GM19467 (cell line): ENCODE measurements around the gene ACSBG1.

ENCODE experiments used
- ATAC-seq: cut with Tn5 transposase; IDR thresholded peaks from one replicate; pipeline ENCODE4 v1.9.1; 2021; ENCODE audit warnings: mild to moderate bottlenecking, moderate library complexity; ENCODE audit not compliant: unreplicated experiment

ACSBG1 gene

GRCh38 chr15:78224023-78224411 is 10.3 kb downstream of the ACSBG1 start:
- ATAC-seq = no peak

- ATAC-seq = no peak
These were observed 10.9 kb downstream of the ACSBG1 start for GRCh38 chr15:78223396-78224022.

- ATAC-seq = no peak
These were observed 11.5 kb downstream of the ACSBG1 start for GRCh38 chr15:78222745-78223395.

GRCh38 chr15:78220713-78221112 is 13.7 kb downstream of the ACSBG1 start:
- ATAC-seq = no peak

- no peak for ATAC-seq
These were observed 17.9 kb downstream of the ACSBG1 start for GRCh38 chr15:78216276-78217104.

- no peak for ATAC-seq
These were observed 20.4 kb downstream of the ACSBG1 start for GRCh38 chr15:78213956-78214355.

- ATAC-seq = no peak
These were observed 21.0 kb downstream of the ACSBG1 start for GRCh38 chr15:78213425-78213750.

- no peak for ATAC-seq
These were observed 21.6 kb downstream of the ACSBG1 start for GRCh38 chr15:78212546-78213424.

- no peak for ATAC-seq
These were observed 22.4 kb downstream of the ACSBG1 start for GRCh38 chr15:78212008-78212407.

- no peak for ATAC-seq
These were observed 23.0 kb downstream of the ACSBG1 start for GRCh38 chr15:78211189-78211921.

- no peak for ATAC-seq
These were observed 24.0 kb downstream of the ACSBG1 start for GRCh38 chr15:78210349-78210717.

- ATAC-seq = no peak
These were observed 24.6 kb downstream of the ACSBG1 start for GRCh38 chr15:78209646-78210348.

- no peak for ATAC-seq
These were observed 25.3 kb downstream of the ACSBG1 start for GRCh38 chr15:78208887-78209645.

- no peak for ATAC-seq
These were observed 26.0 kb downstream of the ACSBG1 start for GRCh38 chr15:78208341-78208844.

GRCh38 chr15:78207641-78208340 is 26.6 kb downstream of the ACSBG1 start:
- no peak for ATAC-seq

GRCh38 chr15:78207110-78207458 is 27.3 kb downstream of the ACSBG1 start:
- ATAC-seq = no peak

- ATAC-seq = no peak
These were observed 27.8 kb downstream of the ACSBG1 start for GRCh38 chr15:78206326-78207109.

GRCh38 chr15:78205856-78206255 is 28.5 kb downstream of the ACSBG1 start:
- no peak for ATAC-seq
